KMS-11 (cell line): ENCODE measurements around the gene SDK1.

Source experiments
- H2AFZ ChIP-seq: fragments of 200-600 bp; sonication (generic); 2 replicates; pipeline ENCODE4 v1.6.1; 2016; ENCODE audit warnings: antibody characterized with exemption, mixed run types, low read depth
- H3K27ac ChIP-seq: fragments of 200-600 bp; sonication (generic); 2 replicates; pipeline ENCODE4 v1.6.1; 2016; ENCODE audit warnings: mild to moderate bottlenecking, mixed run types
- H3K27me3 ChIP-seq: fragments of 200-600 bp; sonication (generic); 2 replicates; pipeline ENCODE4 v1.6.1; 2017; ENCODE audit warnings: mild to moderate bottlenecking, low read depth, mixed run types, moderate library complexity; ENCODE audit not compliant: insufficient read depth
- H3K36me3 ChIP-seq: fragments of 200-600 bp; sonication (generic); 2 replicates; pipeline ENCODE4 v1.6.1; 2017; ENCODE audit warnings: mild to moderate bottlenecking, mixed run types; ENCODE audit not compliant: insufficient read depth
- H3K4me1 ChIP-seq: fragments of 200-600 bp; sonication (generic); 2 replicates; pipeline ENCODE4 v1.6.1; 2016; ENCODE audit warnings: mild to moderate bottlenecking, low read depth, mixed run types; ENCODE audit not compliant: poor library complexity, severe bottlenecking
- H3K4me2 ChIP-seq: fragments of 200-600 bp; sonication (generic); 2 replicates; pipeline ENCODE4 v1.7.0; 2016; ENCODE audit warnings: mild to moderate bottlenecking, mixed run types
- H3K4me3 ChIP-seq: fragments of 200-600 bp; sonication (generic); IDR thresholded peaks from 2 replicates; pipeline ENCODE4 v1.6.1; 2017; ENCODE audit warnings: low read depth, low read length, mixed read lengths; ENCODE audit not compliant: insufficient read depth
- H3K79me2 ChIP-seq: fragments of 200-600 bp; sonication (generic); 2 replicates; pipeline ENCODE4 v1.6.1; 2016; ENCODE audit warnings: low read depth, mixed run types; ENCODE audit not compliant: insufficient read depth
- H3K9ac ChIP-seq: fragments of 200-600 bp; sonication (generic); 2 replicates; pipeline ENCODE4 v1.6.1; 2016; ENCODE audit warnings: mild to moderate bottlenecking, mixed run types
- H4K20me1 ChIP-seq: fragments of 200-600 bp; sonication (generic); 2 replicates; pipeline ENCODE4 v1.6.1; 2016; ENCODE audit warnings: mild to moderate bottlenecking, mixed run types; ENCODE audit not compliant: insufficient read depth
- TF ChIP-seq, protein P1 (sequence below): fragments of 200-600 bp; sonication (generic); conservative IDR thresholded peaks from 2 replicates; pipeline ENCODE4 v1.6.1; 2017; ENCODE audit warnings: low read depth, mild to moderate bottlenecking, antibody characterized with exemption, low read length, moderate library complexity, mixed read lengths

The SDK1 gene

DNA sequence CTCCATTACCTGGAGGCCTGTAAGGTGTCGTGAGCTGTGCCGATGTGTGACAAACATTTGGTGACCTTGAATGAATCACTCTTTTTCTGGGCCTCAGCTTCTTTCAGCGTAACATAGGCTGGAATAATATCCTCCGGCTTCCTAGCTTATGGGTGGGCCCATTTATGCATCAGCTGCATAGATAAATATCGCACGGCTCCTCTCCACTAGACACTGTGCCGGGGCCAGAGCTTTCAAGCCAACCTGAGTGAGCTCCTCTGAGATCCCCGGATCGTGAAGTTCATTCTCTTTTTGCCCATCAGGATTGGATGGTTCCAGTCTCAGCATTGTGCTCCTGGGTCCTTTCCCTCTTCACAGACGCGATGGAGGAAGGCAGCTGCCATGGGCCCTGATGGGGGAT, 806.8 kb downstream of the SDK1 start:
- Histone ChIP-seq H3K4me2 (no peak overlapping the region), H3K4me1 (no peaks in the 10 kb centered on the region), H3K9ac (no peak overlapping the region), H3K27ac (no peak overlapping the region), H3K4me3 (no peak overlapping the region), H2AFZ (no peak overlapping the region; the same call in 1 of the 2 replicates), H3K79me2 (no peaks in the 10 kb centered on the region), H3K27me3 (no peaks in the 10 kb centered on the region), H4K20me1 (no peaks in the 10 kb centered on the region), H3K36me3 (no peaks in the 10 kb centered on the region)
- TF ChIP-seq, protein P1, sequence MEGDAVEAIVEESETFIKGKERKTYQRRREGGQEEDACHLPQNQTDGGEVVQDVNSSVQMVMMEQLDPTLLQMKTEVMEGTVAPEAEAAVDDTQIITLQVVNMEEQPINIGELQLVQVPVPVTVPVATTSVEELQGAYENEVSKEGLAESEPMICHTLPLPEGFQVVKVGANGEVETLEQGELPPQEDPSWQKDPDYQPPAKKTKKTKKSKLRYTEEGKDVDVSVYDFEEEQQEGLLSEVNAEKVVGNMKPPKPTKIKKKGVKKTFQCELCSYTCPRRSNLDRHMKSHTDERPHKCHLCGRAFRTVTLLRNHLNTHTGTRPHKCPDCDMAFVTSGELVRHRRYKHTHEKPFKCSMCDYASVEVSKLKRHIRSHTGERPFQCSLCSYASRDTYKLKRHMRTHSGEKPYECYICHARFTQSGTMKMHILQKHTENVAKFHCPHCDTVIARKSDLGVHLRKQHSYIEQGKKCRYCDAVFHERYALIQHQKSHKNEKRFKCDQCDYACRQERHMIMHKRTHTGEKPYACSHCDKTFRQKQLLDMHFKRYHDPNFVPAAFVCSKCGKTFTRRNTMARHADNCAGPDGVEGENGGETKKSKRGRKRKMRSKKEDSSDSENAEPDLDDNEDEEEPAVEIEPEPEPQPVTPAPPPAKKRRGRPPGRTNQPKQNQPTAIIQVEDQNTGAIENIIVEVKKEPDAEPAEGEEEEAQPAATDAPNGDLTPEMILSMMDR, result no peak

DNA sequence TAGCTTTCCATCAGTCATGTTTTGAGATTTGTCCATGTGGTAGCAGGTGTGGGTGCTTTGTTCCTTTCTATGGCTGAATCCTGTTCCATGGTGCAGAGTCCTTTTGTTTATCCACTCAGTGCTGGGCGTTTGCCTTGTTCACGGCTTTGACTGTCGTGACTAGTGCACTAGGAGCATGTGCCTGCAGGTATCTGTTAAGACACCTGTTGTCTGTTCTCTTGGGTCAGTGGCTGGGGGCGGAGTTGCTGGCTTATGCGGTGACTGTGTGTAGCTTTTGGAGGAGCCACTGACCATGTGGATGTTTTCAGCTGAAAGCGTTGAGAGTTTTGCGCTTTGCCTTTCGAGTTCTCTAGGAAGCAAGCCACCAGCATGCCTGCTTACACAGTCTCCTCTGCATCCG, 807.9 kb downstream of the SDK1 start:
- Histone ChIP-seq H3K4me3 (no peak overlapping the region), H2AFZ (no peak overlapping the region), H3K36me3 (no peaks in the 10 kb centered on the region), H4K20me1 (no peaks in the 10 kb centered on the region), H3K27me3 (no peaks in the 10 kb centered on the region), H3K9ac (no peak overlapping the region), H3K4me1 (no peaks in the 10 kb centered on the region), H3K4me2 (no peak overlapping the region), H3K79me2 (no peaks in the 10 kb centered on the region), H3K27ac (no peak overlapping the region)
- TF ChIP-seq, protein P1, result no peak

DNA sequence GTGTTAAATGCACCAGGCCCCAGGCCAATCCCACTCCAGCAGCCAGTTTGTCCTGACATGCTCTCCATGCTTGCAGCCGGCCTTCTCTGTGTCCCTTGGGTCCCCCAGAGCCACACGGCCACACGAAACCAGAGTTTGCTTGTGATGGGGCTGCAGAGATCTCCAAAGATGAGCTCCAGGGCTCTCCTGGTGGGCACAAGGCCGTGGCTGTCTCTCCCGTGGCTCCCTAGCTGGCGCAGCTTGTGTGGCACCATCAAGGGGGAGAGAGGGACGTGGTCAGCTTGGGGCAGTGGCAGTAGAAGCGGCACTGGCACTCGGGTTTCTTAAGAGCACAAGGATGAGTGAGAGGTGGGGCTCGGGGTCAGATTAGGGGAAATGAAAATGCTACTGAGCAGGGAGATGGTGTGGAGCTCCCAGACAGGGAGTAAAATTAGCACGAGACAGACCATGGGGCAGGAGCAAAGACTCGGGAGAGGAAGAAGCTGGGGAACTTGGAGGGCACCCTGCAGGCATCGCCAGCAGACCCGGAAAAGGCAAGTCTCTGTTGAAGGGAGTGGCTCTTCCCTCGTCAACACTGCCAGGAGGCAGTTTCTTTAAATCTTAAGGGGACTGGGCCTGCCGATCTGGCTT, 808.5 kb downstream of the SDK1 start:
- Histone ChIP-seq H4K20me1 (no peaks in the 10 kb centered on the region), H3K4me3 (no peak overlapping the region), H3K36me3 (no peaks in the 10 kb centered on the region), H3K79me2 (no peaks in the 10 kb centered on the region), H3K9ac (no peak overlapping the region), H3K27ac (no peak overlapping the region), H2AFZ (no peak overlapping the region), H3K4me2 (no peak overlapping the region), H3K27me3 (no peaks in the 10 kb centered on the region), H3K4me1 (no peaks in the 10 kb centered on the region)
- TF ChIP-seq, protein P1, result no peak

DNA sequence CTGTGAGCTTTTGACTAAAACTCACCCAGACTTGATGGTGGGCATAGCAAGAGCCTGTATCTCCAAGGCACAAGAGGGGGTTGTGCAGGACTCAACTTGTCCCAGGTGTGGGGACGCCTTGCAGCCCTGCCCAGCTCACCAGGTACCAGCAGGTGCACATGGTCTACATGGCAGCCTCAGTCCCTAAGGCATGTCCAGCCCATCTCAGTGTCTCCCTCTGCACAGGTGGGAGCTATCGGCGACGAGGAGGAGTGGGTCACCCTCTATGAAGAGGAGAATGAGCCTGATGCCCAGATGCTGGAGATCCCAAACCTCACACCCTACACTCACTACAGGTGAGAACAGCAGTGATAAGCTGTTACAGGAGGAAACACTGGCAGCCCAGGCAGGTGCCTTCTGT, 809.4 kb downstream of the SDK1 start:
- no peak overlapping the region for H3K27ac ChIP-seq
- H3K4me3 ChIP-seq, result no peak overlapping the region
- H3K79me2 ChIP-seq, result no peaks in the 10 kb centered on the region

More for the DNA sequence above, 809.4 kb downstream of the SDK1 start:
- no peak overlapping the region for H3K4me2 ChIP-seq
- no peaks in the 10 kb centered on the region for H3K4me1 ChIP-seq
- no peak overlapping the region for H3K9ac ChIP-seq
- TF ChIP-seq, protein P1, result no peak
- no peaks in the 10 kb centered on the region for H3K27me3 ChIP-seq
- H2AFZ ChIP-seq, result no peak overlapping the region
- no peaks in the 10 kb centered on the region for H4K20me1 ChIP-seq
- H3K36me3 ChIP-seq, result no peaks in the 10 kb centered on the region
